ENCODE measurements around the gene ZDHHC19. TPM values are rescaled to one million over a fixed set of nuclear protein-coding genes. Genes with fewer than 3 reads are reported as not detected.
"Not testable (repeated sequence)": the region's sequence is repeated elsewhere in the genome, so short reads cannot be mapped to it uniquely, and the experiment has no call there.

The ZDHHC19 gene
- total and polyA plus RNA-seq, 2 experiments from 2014 or later: 1.3 to 15.7 TPM

DNA sequence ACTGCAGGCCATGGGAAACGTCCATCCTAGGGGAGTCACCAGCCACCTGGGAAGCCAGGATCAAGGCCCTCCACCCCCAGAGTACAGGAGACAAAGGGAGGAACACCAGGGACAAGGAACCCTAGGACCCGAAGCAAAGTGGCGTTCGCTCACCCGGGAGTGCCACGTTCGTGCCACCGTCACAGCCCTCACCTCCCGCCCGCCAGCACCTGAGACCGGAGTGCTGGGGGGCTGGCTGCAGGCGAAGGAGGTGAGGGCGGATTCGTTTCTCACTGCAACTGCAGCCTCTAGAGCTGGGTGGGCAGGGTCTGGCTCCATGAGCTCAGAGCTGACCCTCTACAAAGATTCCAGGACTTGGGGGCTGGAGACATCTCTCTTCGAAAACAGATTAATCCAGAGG, 26.3 kb downstream of the ZDHHC19 start (continued):
- TF ChIP-seq, protein P1, sequence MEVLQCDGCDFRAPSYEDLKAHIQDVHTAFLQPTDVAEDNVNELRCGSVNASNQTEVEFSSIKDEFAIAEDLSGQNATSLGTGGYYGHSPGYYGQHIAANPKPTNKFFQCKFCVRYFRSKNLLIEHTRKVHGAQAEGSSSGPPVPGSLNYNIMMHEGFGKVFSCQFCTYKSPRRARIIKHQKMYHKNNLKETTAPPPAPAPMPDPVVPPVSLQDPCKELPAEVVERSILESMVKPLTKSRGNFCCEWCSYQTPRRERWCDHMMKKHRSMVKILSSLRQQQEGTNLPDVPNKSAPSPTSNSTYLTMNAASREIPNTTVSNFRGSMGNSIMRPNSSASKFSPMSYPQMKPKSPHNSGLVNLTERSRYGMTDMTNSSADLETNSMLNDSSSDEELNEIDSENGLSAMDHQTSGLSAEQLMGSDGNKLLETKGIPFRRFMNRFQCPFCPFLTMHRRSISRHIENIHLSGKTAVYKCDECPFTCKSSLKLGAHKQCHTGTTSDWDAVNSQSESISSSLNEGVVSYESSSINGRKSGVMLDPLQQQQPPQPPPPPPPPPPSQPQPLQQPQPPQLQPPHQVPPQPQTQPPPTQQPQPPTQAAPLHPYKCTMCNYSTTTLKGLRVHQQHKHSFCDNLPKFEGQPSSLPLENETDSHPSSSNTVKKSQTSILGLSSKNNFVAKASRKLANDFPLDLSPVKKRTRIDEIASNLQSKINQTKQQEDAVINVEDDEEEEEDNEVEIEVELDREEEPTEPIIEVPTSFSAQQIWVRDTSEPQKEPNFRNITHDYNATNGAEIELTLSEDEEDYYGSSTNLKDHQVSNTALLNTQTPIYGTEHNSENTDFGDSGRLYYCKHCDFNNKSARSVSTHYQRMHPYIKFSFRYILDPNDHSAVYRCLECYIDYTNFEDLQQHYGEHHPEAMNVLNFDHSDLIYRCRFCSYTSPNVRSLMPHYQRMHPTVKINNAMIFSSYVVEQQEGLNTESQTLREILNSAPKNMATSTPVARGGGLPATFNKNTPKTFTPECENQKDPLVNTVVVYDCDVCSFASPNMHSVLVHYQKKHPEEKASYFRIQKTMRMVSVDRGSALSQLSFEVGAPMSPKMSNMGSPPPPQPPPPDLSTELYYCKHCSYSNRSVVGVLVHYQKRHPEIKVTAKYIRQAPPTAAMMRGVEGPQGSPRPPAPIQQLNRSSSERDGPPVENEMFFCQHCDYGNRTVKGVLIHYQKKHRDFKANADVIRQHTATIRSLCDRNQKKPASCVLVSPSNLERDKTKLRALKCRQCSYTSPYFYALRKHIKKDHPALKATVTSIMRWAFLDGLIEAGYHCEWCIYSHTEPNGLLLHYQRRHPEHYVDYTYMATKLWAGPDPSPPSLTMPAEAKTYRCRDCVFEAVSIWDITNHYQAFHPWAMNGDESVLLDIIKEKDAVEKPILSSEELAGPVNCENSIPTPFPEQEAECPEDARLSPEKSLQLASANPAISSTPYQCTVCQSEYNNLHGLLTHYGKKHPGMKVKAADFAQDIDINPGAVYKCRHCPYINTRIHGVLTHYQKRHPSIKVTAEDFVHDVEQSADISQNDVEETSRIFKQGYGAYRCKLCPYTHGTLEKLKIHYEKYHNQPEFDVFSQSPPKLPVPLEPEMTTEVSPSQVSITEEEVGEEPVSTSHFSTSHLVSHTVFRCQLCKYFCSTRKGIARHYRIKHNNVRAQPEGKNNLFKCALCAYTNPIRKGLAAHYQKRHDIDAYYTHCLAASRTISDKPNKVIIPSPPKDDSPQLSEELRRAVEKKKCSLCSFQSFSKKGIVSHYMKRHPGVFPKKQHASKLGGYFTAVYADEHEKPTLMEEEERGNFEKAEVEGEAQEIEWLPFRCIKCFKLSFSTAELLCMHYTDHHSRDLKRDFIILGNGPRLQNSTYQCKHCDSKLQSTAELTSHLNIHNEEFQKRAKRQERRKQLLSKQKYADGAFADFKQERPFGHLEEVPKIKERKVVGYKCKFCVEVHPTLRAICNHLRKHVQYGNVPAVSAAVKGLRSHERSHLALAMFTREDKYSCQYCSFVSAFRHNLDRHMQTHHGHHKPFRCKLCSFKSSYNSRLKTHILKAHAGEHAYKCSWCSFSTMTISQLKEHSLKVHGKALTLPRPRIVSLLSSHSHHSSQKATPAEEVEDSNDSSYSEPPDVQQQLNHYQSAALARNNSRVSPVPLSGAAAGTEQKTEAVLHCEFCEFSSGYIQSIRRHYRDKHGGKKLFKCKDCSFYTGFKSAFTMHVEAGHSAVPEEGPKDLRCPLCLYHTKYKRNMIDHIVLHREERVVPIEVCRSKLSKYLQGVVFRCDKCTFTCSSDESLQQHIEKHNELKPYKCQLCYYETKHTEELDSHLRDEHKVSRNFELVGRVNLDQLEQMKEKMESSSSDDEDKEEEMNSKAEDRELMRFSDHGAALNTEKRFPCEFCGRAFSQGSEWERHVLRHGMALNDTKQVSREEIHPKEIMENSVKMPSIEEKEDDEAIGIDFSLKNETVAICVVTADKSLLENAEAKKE (CRISPR knock-in tag; IDR thresholded peaks at IDR 0.05): no peak
- TF ChIP-seq POLR2AphosphoS5 (IDR thresholded peaks at IDR 0.05; ENCODE audit: low read depth) (no peak), STAT1 (IDR thresholded peaks at IDR 0.05; ENCODE audit: unreplicated experiment) (no peak), EZH2phosphoT487 (IDR thresholded peaks at IDR 0.05; ENCODE audit: unreplicated experiment) (no peak), CREB1 (CRISPR knock-in tag; IDR thresholded peaks at IDR 0.05; ENCODE audit: low read depth) (no peak), ZNF331 (CRISPR knock-in tag; IDR thresholded peaks at IDR 0.05; ENCODE audit: low read depth) (no peak)
- TF ChIP-seq, protein P2, sequence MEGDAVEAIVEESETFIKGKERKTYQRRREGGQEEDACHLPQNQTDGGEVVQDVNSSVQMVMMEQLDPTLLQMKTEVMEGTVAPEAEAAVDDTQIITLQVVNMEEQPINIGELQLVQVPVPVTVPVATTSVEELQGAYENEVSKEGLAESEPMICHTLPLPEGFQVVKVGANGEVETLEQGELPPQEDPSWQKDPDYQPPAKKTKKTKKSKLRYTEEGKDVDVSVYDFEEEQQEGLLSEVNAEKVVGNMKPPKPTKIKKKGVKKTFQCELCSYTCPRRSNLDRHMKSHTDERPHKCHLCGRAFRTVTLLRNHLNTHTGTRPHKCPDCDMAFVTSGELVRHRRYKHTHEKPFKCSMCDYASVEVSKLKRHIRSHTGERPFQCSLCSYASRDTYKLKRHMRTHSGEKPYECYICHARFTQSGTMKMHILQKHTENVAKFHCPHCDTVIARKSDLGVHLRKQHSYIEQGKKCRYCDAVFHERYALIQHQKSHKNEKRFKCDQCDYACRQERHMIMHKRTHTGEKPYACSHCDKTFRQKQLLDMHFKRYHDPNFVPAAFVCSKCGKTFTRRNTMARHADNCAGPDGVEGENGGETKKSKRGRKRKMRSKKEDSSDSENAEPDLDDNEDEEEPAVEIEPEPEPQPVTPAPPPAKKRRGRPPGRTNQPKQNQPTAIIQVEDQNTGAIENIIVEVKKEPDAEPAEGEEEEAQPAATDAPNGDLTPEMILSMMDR (conservative IDR thresholded peaks at IDR 0.05; ENCODE audit: low read depth in 2 of 2): no peak
- TF ChIP-seq, protein P3, sequence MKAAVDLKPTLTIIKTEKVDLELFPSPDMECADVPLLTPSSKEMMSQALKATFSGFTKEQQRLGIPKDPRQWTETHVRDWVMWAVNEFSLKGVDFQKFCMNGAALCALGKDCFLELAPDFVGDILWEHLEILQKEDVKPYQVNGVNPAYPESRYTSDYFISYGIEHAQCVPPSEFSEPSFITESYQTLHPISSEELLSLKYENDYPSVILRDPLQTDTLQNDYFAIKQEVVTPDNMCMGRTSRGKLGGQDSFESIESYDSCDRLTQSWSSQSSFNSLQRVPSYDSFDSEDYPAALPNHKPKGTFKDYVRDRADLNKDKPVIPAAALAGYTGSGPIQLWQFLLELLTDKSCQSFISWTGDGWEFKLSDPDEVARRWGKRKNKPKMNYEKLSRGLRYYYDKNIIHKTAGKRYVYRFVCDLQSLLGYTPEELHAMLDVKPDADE (IDR thresholded peaks at IDR 0.05): no peak

DNA sequence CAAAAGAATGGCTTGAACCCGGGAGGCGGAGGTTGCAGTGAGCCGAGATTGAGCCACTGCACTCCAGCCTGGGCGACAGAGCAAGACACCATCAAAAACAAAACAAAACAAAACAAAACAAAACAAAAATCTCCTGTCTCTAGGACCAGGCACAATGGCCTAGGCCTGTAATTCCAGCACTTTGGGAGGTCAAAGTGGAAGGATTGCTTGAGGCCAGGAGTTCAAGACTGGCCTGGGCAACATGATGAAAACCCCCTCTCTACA, 27.1 kb downstream of the ZDHHC19 start:
- H3K36me3 Mint-ChIP-seq (ENCODE audit: low read depth); ATAC-seq; H3K4me3 ChIP-seq; DNase-seq (ENCODE audit: low spot score); H3K9me3 Mint-ChIP-seq; H3K9me2 ChIP-seq (ENCODE audit: insufficient read depth); H3K4me3 Mint-ChIP-seq; H2AFZ ChIP-seq; H3K27ac Mint-ChIP-seq; H3F3A ChIP-seq (replicated peaks; ENCODE audit: low read depth); H3K27me3 Mint-ChIP-seq (ENCODE audit: insufficient read depth, low read depth, poor library complexity); H3K79me2 ChIP-seq (replicated peaks; ENCODE audit: insufficient read depth); H3K36me3 ChIP-seq (ENCODE audit: insufficient read depth); H4K20me1 ChIP-seq (replicated peaks; ENCODE audit: insufficient read depth); H3K27ac ChIP-seq (ENCODE audit: low read depth); H3K4me2 ChIP-seq; H3K27me3 ChIP-seq (ENCODE audit: insufficient read depth): not testable (repeated sequence)
- peaks cover 19% of the 10 kb centered on the region for H3K4me1 Mint-ChIP-seq
- H3K4me1 ChIP-seq (ENCODE audit: insufficient read depth): peaks cover 17% of the 10 kb centered on the region
